ENCODE measurements around the gene HIRA.

The HIRA gene

DNA sequence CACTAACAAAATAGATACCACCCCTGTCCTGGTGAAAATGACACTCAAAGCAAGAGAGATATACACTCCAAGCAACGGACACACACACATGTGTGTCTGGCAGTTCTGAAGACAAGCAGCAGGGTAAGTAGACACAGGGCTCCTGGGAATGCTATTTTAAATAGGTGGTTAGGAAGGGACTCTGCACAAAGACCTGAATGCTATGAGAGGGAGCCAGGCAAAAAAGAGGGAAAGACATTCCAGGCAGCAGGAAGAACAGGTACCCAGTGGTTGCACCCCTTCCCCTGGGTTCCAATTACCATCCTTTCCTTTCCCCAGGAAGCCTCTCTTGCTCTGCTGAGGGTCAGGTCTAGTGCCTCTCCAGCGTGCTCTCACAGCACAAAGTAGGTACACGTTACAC, 44.5 kb upstream of the HIRA start:
- Histone ChIP-seq H3K79me2 (ENCODE audit: control insufficient read depth, low read length) (peaks cover 70% of the 10 kb centered on the region), H3F3A (ENCODE audit: control insufficient read depth, insufficient read depth) (no peaks in the 10 kb centered on the region), H4K20me1 (ENCODE audit: control insufficient read depth, insufficient read depth, low read depth, low read length) (peaks cover 17% of the 10 kb centered on the region; the same call in 1 of the 2 replicates), H3K27ac (ENCODE audit: low read depth, low read length) (no peak overlapping the region), H3K4me3 (ENCODE audit: low read length) (no peak overlapping the region), H3K27me3 (ENCODE audit: control insufficient read depth, low read length) (no peaks in the 10 kb centered on the region), H3K36me3 (ENCODE audit: control insufficient read depth, low read length) (peaks cover 66% of the 10 kb centered on the region), H3K9me2 (replicated peaks; ENCODE audit: control insufficient read depth, low read length) (no peaks in the 10 kb centered on the region), H3K4me2 (ENCODE audit: low read length) (no peak overlapping the region), H3K9me3 (ENCODE audit: control insufficient read depth, insufficient read depth, low read length) (no peaks in the 10 kb centered on the region), H3K4me1 (ENCODE audit: control insufficient read depth, low read length) (peaks cover 18% of the 10 kb centered on the region)
- TF ChIP-seq EZH2phosphoT487 (IDR thresholded peaks at IDR 0.05; ENCODE audit: borderline replicate concordance, low read length) = no peak
- TF ChIP-seq, protein P1, sequence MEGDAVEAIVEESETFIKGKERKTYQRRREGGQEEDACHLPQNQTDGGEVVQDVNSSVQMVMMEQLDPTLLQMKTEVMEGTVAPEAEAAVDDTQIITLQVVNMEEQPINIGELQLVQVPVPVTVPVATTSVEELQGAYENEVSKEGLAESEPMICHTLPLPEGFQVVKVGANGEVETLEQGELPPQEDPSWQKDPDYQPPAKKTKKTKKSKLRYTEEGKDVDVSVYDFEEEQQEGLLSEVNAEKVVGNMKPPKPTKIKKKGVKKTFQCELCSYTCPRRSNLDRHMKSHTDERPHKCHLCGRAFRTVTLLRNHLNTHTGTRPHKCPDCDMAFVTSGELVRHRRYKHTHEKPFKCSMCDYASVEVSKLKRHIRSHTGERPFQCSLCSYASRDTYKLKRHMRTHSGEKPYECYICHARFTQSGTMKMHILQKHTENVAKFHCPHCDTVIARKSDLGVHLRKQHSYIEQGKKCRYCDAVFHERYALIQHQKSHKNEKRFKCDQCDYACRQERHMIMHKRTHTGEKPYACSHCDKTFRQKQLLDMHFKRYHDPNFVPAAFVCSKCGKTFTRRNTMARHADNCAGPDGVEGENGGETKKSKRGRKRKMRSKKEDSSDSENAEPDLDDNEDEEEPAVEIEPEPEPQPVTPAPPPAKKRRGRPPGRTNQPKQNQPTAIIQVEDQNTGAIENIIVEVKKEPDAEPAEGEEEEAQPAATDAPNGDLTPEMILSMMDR (IDR thresholded peaks at IDR 0.05; ENCODE audit: low read depth, low read length, poor library complexity, severe bottlenecking) = no peak

- Histone ChIP-seq H3K4me3 (ENCODE audit: low read length) (no peak overlapping the region), H3K4me2 (ENCODE audit: low read length) (no peak overlapping the region), H3K36me3 (ENCODE audit: control insufficient read depth, low read length) (peaks cover 76% of the 10 kb centered on the region), H3K79me2 (ENCODE audit: control insufficient read depth, low read length) (peaks cover 53% of the 10 kb centered on the region), H3K9me3 (ENCODE audit: control insufficient read depth, insufficient read depth, low read length) (no peaks in the 10 kb centered on the region), H3K4me1 (ENCODE audit: control insufficient read depth, low read length) (peaks cover 11% of the 10 kb centered on the region), H3K27me3 (ENCODE audit: control insufficient read depth, low read length) (no peaks in the 10 kb centered on the region), H3F3A (ENCODE audit: control insufficient read depth, insufficient read depth) (no peaks in the 10 kb centered on the region), H3K9me2 (replicated peaks; ENCODE audit: control insufficient read depth, low read length) (no peaks in the 10 kb centered on the region), H4K20me1 (ENCODE audit: control insufficient read depth, insufficient read depth, low read depth, low read length) (peaks cover 11% of the 10 kb centered on the region; the same call in 1 of the 2 replicates), H3K27ac (ENCODE audit: low read depth, low read length) (no peak overlapping the region)
- TF ChIP-seq, protein P1 (IDR thresholded peaks at IDR 0.05; ENCODE audit: low read depth, low read length, poor library complexity, severe bottlenecking) = no peak
- no peak for TF ChIP-seq EZH2phosphoT487 (IDR thresholded peaks at IDR 0.05; ENCODE audit: borderline replicate concordance, low read length)
These were observed 42.0 kb upstream of the HIRA start for GRCh38 chr22:19473578-19473977.

- no peak for TF ChIP-seq EZH2phosphoT487 (IDR thresholded peaks at IDR 0.05; ENCODE audit: borderline replicate concordance, low read length)
- TF ChIP-seq, protein P1 (IDR thresholded peaks at IDR 0.05; ENCODE audit: low read depth, low read length, poor library complexity, severe bottlenecking) = no peak
- H4K20me1 ChIP-seq (ENCODE audit: control insufficient read depth, insufficient read depth, low read depth, low read length) = peaks cover 6% of the 10 kb centered on the region; the same call in 1 of the 2 replicates
- peaks cover 88% of the 10 kb centered on the region for H3K36me3 ChIP-seq (ENCODE audit: control insufficient read depth, low read length)
- H3K27me3 ChIP-seq (ENCODE audit: control insufficient read depth, low read length) = no peaks in the 10 kb centered on the region
- H3K27ac ChIP-seq (ENCODE audit: low read depth, low read length) = no peak overlapping the region
- no peaks in the 10 kb centered on the region for H3K9me2 ChIP-seq (replicated peaks; ENCODE audit: control insufficient read depth, low read length)
- H3K9me3 ChIP-seq (ENCODE audit: control insufficient read depth, insufficient read depth, low read length) = no peaks in the 10 kb centered on the region
- H3F3A ChIP-seq (ENCODE audit: control insufficient read depth, insufficient read depth) = no peaks in the 10 kb centered on the region
- no peak overlapping the region for H3K4me2 ChIP-seq (ENCODE audit: low read length)
- peaks cover 39% of the 10 kb centered on the region for H3K79me2 ChIP-seq (ENCODE audit: control insufficient read depth, low read length)
- H3K4me3 ChIP-seq (ENCODE audit: low read length) = no peak overlapping the region
- peaks cover 3% of the 10 kb centered on the region for H3K4me1 ChIP-seq (ENCODE audit: control insufficient read depth, low read length)
These were observed 40.7 kb upstream of the HIRA start for GRCh38 chr22:19472233-19472632.

Measured in DOHH2 (cell line).